K562 (cell line): ENCODE data around the gene TSC1. TPM values are rescaled to one million over a fixed set of nuclear protein-coding genes. Genes with fewer than 3 reads are reported as not detected.

Experiments
- ATAC-seq: fragments of 200-7000 bp; cut with Tn5 transposase; 3 replicates; pipeline ENCODE4 v1.9.1; 2020; ENCODE audit warnings: moderate library complexity
- BruUV-seq: library from RNA; stranded (reverse); fragments of 400-500 nt; replicated peaks from 2 replicates; lab custom pipeline; 2021; lab: Mats Ljungman, UMichigan
- CTCF ChIA-PET: fragments of 300-600 bp; formaldehyde crosslinking; extraction: SDS; loops from one replicate; lab custom pipeline; 2021; ENCODE audit warnings: low intra/inter-chr PET ratio; lab: Yijun Ruan, JAX
- POLR2A ChIA-PET: fragments of 300-600, 350-650 bp; sonication (Branson Sonifier 250); formaldehyde crosslinking; extraction: SDS; loops from one replicate; lab custom pipeline; 2021; ENCODE audit warnings: antibody characterized with exemption, inconsistent platforms; lab: Yijun Ruan, JAX
- DNase-seq, 4 experiments: peaks; one replicate each; pipeline versions ENCODE4 v3.0.0 to v3.0.0-alpha.2; 2011 to 2018; ENCODE audit warnings: low spot score in 3 of 4, mixed read lengths in 3 of 4; ENCODE audit errors: extremely low read depth in 1 of 4
- FAIRE-seq: peaks from 2 replicates; lab custom pipeline; 2011; peaks lifted over from hg19 to GRCh38; lab: Jason Lieb, UNC
- H2AFZ ChIP-seq: 2 replicates; pipeline ENCODE4 v1.6.0; 2011; ENCODE audit warnings: low read depth, low read length, control low read depth, inconsistent platforms
- H3K27ac ChIP-seq: fragments of 200-600 bp; 3 replicates; pipeline ENCODE4 v1.8.0; 2011; ENCODE audit warnings: low read depth, mild to moderate bottlenecking, control low read depth, inconsistent platforms, low read length, moderate library complexity, mixed read lengths; ENCODE audit errors: extremely low read depth
- H3K27me3 ChIP-seq, 2 experiments: fragments of 300-600 bp in 1 of 2; 2 replicates in 1 of 2; 3 replicates in 1 of 2; pipeline versions ENCODE4 v1.6.0 to v1.8.0; 2011; ENCODE audit warnings: inconsistent platforms in 2 of 2, low read length in 2 of 2, mild to moderate bottlenecking in 1 of 2, mixed read lengths in 1 of 2, moderate library complexity in 1 of 2; ENCODE audit not compliant: control insufficient read depth in 2 of 2, insufficient read depth in 2 of 2
- H3K36me3 ChIP-seq: fragments of 300-600 bp; 3 replicates; pipeline ENCODE4 v1.8.0; 2011; ENCODE audit warnings: mild to moderate bottlenecking, low read length, inconsistent platforms; ENCODE audit not compliant: control insufficient read depth, insufficient read depth
- H3K4me1 ChIP-seq, 2 experiments: fragments of 200-600 bp in 1 of 2; replicated peaks in 1 of 2; 2 replicates in 1 of 2; 3 replicates in 1 of 2; pipeline versions ENCODE4 v1.5.1 to v1.8.0; 2011; ENCODE audit warnings: inconsistent platforms in 2 of 2, low read length in 2 of 2, mild to moderate bottlenecking in 1 of 2, mixed read lengths in 1 of 2, moderate library complexity in 1 of 2; ENCODE audit not compliant: control insufficient read depth in 2 of 2, insufficient read depth in 2 of 2
- H3K4me2 ChIP-seq: 2 replicates; pipeline ENCODE4 v1.6.1; 2011; ENCODE audit warnings: low read length, control low read depth, inconsistent platforms, mixed read lengths; ENCODE audit not compliant: insufficient read depth
- H3K4me3 ChIP-seq: fragments of 200-600 bp; sonication (generic), shearing (Covaris generic); 2 replicates; pipeline ENCODE4 v1.5.1; 2016; ENCODE audit warnings: control low read depth, inconsistent platforms
- H3K79me2 ChIP-seq: fragments of 200-600 bp; 3 replicates; pipeline ENCODE4 v1.8.0; 2011; ENCODE audit warnings: low read length, inconsistent platforms; ENCODE audit not compliant: control insufficient read depth, insufficient read depth
- H3K9ac ChIP-seq, 2 experiments: 2 replicates each; pipeline versions ENCODE4 v1.6.0 to v1.6.1; 2011; ENCODE audit warnings: low read depth in 2 of 2, low read length in 2 of 2, control low read depth in 1 of 2, inconsistent platforms in 1 of 2, mild to moderate bottlenecking in 1 of 2, mixed read lengths in 1 of 2; ENCODE audit not compliant: insufficient read depth in 1 of 2
- H3K9me1 ChIP-seq: one replicate; pipeline ENCODE4 v1.6.0; 2011; ENCODE audit warnings: inconsistent platforms, mild to moderate bottlenecking, low read length, moderate library complexity; ENCODE audit not compliant: control insufficient read depth, insufficient read depth
- H3K9me3 ChIP-seq: replicated peaks from 2 replicates; pipeline ENCODE4 v1.5.1; 2011; ENCODE audit warnings: low read depth, low read length, inconsistent platforms; ENCODE audit not compliant: control insufficient read depth, insufficient read depth
- H4K20me1 ChIP-seq: replicated peaks from 2 replicates; pipeline ENCODE4 v1.6.1; 2011; ENCODE audit warnings: low read length, inconsistent platforms, mixed read lengths; ENCODE audit not compliant: control insufficient read depth, insufficient read depth
- CREB3L1 ChIP-seq: fragments of 450-650 bp; IDR thresholded peaks from 2 replicates; pipeline ENCODE4 v1.6.1; 2014; ENCODE audit warnings: low read depth, mild to moderate bottlenecking, moderate library complexity, borderline replicate concordance
- NFYB ChIP-seq: IDR thresholded peaks from 2 replicates; pipeline ENCODE4 v1.6.1; 2011; ENCODE audit warnings: mild to moderate bottlenecking, moderate library complexity; ENCODE audit not compliant: insufficient read length; ENCODE audit errors: extremely low read depth
- RBM22 ChIP-seq: fragments of 200-400 bp; formaldehyde crosslinking; IDR thresholded peaks from 2 replicates; pipeline ENCODE4 v1.6.1; 2018; ENCODE audit warnings: low read length, low read depth; ENCODE audit not compliant: poor library complexity, severe bottlenecking
- SREBF2 ChIP-seq: sonication (generic); formaldehyde crosslinking; IDR thresholded peaks from 2 replicates; pipeline ENCODE4 v1.4.0; 2020; ENCODE audit warnings: mild to moderate bottlenecking, missing genetic modification reagents
- ZNF316 ChIP-seq: fragments of 450-650 bp; IDR thresholded peaks from 2 replicates; pipeline ENCODE4 v1.6.1; 2016
- ZNF766 ChIP-seq: fragments of 200-800 bp; sonication (Bioruptor generic); conservative IDR thresholded peaks from 2 replicates; pipeline ENCODE4 v1.6.1; 2016; ENCODE audit warnings: missing genetic modification characterization, missing compliant biosample characterization
- WGBS: fragments of 100-300 bp; shearing (Covaris generic); methylation state at CpG from one replicate; pipeline ENCODE4 v1.1.6; 2016; ENCODE audit warnings: low coverage, mixed read lengths; ENCODE audit not compliant: insufficient coverage; ENCODE audit errors: missing lambda C conversion rate; 5-methylcytosine and 5-hydroxymethylcytosine counted together
- in situ Hi-C: fragments of 300-500 bp; cut with MboI; formaldehyde crosslinking; loops from 4 replicates; pipeline ENCODE4 v1.15.0; 2018; ENCODE audit warnings: inconsistent platforms, mixed read lengths
- intact Hi-C: fragments of 100-400 bp; cut with micrococcal nuclease; formaldehyde crosslinking; loops from 2 replicates; pipeline ENCODE4 v1.14.2; 2022
- polyA plus RNA-seq, 8 experiments: library from polyadenylated mRNA; depleted of rRNA in 4 of 8; stranded (reverse) in 5 of 8; unstranded in 3 of 8; fragments of >200 nt; fragmentation: Nextera tagmentation in 2 of 8; fragmentation: Illumina TruSeq in 1 of 8; extraction: Ambion mirVana in 2 of 8; extraction: Trizol in 1 of 8; gene quantifications; 2 replicates each; pipeline versions ENCODE4 v1.2.1 to v1.2.3, GENCODE V29; 2011 to 2014; ENCODE audit warnings: inconsistent platforms in 1 of 8, missing spikeins in 1 of 8
- total RNA-seq, 7 experiments: library from RNA; depleted of rRNA in 6 of 7; stranded (reverse); fragments of >200 nt in 6 of 7; fragmentation: Illumina TruSeq in 2 of 7; extraction: Trizol in 2 of 7; gene quantifications; 2 replicates each; pipeline versions ENCODE4 v1.2.1 to v1.2.3, GENCODE V29; 2011 to 2021; ENCODE audit warnings: low replicate concordance in 1 of 7

TSC1 gene
- total and polyA plus RNA-seq, 9 of the 15 experiments (the other 6 are each of a cell fraction or from before 2014, with no cell fraction given): 6.9 to 37.6 (median 18.6) TPM

DNA sequence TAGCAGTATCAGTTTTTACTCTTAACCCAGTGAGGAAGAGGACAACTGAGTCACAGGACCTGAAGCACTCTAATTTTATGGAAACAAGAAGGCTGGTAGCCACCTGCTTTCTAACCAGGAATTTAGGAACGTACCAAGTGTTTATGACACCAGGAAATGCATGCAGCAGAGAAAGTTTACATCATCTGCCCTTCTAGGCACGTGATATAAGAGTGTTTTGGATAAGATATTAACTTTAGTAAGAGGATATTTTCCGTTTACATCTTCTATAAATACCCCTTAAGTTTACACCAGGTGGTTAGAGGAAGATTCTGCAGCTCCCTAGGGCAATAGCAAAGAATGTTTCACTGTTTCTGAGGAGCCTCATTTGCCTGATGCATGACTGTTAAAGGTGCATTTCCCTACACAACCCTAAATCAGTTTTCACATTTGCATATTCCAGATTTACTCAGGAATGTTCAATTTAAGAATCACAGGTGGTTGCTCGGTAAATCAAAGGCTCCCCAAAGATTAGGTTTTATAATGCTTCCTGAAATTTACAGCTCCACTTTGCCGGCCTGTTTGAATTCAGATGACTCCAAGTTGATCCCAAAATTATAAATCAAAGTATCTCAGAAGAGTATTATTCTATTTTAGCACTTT, 1.8 kb downstream of the TSC1 start (continued):
- no peak for TF ChIP-seq ZNF766

DNA sequence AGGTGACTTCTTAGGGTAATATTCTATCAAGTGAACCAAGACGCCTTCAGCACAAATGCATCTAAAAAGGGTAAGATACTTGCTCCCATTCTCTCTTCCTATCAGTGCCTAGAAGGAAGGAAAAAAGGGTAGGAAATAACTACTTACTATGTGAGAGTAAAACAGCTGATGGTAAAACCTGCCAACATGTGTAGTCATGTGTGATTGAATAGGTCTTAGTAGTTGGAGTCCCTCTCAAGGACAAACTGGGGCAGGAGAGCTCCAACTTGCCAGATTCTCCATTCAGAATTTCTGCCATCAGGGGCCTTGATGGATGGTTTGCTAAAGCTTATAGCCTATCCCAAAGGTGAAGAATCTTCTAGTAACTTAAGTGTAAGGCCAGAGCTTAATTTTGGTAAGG, 5.2 kb downstream of the TSC1 start:
- CTCF ChIA-PET: no interaction called here
- intact Hi-C loops: no loop called here
- in situ Hi-C loops: no loop called here

More for the DNA sequence above, 5.2 kb downstream of the TSC1 start:
- H3K4me3 ChIP-seq: no peak overlapping the region
- FAIRE-seq: no peak
- no TSS peak for BruUV-seq
- TF ChIP-seq CREB3L1: no peak
- TF ChIP-seq NFYB: no peak
- no peak for TF ChIP-seq RBM22
- no peak for TF ChIP-seq ZNF316
- no peak for TF ChIP-seq SREBF2 (CRISPR knock-in tag)
- TF ChIP-seq, all 486 proteins: peak for 0
- 100% methylated on average over 1 of the region's 1 CpG for WGBS
- no peaks in the 10 kb centered on the region for H3K9me1 ChIP-seq
- no peak for DNase-seq
- H4K20me1 ChIP-seq: no peaks in the 10 kb centered on the region
- H3K4me2 ChIP-seq: no peak overlapping the region
- H2AFZ ChIP-seq: no peak overlapping the region
- POLR2A ChIA-PET: interaction anchor here (0.6 kb wide), 1 partner anchor 248 kb away, joined by 3 read pairs; no protein-coding TSS in a partner anchor
- H3K4me1 ChIP-seq: peaks cover 3 to 18% of the 10 kb centered on the region in 2 experiments; a peak in 4 of 5 replicates
- no peaks in the 10 kb centered on the region for H3K27me3 ChIP-seq
- H3K9me3 ChIP-seq: no peaks in the 10 kb centered on the region
- H3K9ac ChIP-seq: no peak overlapping the region
- H3K27ac ChIP-seq: no peak overlapping the region
- ATAC-seq: no peak
- H3K36me3 ChIP-seq: peaks cover 9% of the 10 kb centered on the region; the same call in 1 of the 3 replicates
- H3K79me2 ChIP-seq: peaks cover 63% of the 10 kb centered on the region
